NCI-H1694 (cell line): ENCODE data around the gene SELENOT.

Experiments used
- DNase-seq: peaks from one replicate; lab custom pipeline; 2025; lab: John Stamatoyannopoulos, UW

The SELENOT gene

GRCh38 chr3:150663461-150663860 lies 60.3 kb downstream of the SELENOT start:
- DNase-seq: no peak

DNA sequence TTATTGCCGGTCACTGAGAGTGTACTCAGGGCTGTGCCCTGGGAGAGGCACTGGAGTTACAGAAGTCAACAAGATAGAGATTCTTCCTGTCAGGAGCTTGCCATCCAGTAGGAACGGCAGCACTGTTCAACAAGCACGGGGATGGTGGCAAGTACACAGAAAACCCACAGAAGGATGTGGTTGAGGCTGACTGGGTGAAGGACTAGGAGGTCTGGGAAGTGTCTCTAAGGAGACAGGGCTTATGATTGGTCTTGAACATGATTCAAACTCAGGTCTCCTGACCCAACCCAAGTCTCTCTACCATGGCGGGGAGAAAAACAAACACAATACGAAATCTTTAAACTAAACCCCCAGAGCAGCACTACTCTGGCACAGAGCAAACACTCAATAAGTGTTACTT lies 63.0 kb downstream of the SELENOT start:
- DNase-seq: no peak

DNA sequence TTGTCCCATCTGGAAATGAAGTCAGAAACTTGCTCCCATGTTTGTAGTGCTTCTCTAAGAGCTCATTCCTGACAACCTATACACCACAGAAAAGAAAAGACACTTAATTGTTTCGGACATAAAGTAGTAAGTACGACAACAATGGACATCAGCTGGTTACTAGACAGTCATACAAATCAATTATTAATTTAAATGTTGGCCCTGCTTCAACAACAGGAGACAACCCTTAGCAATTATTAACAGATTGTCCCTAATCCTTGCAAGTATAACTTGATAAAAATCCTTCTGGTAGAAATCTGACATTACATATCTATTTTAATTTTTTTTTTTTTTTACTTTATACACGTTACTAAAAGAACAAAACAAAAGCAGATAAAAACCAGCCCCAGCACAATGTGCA lies 70.8 kb downstream of the SELENOT start:
- DNase-seq: no peak

- no peak for DNase-seq
Measured at GRCh38 chr3:150675587-150675986, 72.5 kb downstream of the SELENOT start.
